Mammary epithelial cell (primary cell): ENCODE data around the gene PIGM.

Source experiments
- EZH2 ChIP-seq: IDR thresholded peaks from 2 replicates; pipeline ENCODE4 v1.6.1; 2012; ENCODE audit warnings: low read length, inconsistent platforms, borderline replicate concordance
- TF ChIP-seq, protein P1 (sequence below), 2 donors: IDR thresholded peaks in 1 of 2; conservative IDR thresholded peaks in 1 of 2; 2 replicates each; pipeline ENCODE4 v1.5.1; 2011 to 2012; ENCODE audit warnings: inconsistent platforms in 2 of 2, low read length in 2 of 2, mild to moderate bottlenecking in 2 of 2, control low read depth in 1 of 2, low read depth in 1 of 2; ENCODE audit not compliant: insufficient read depth in 1 of 2; ENCODE audit errors: extremely low read depth in 1 of 2

- TF ChIP-seq, protein P1, sequence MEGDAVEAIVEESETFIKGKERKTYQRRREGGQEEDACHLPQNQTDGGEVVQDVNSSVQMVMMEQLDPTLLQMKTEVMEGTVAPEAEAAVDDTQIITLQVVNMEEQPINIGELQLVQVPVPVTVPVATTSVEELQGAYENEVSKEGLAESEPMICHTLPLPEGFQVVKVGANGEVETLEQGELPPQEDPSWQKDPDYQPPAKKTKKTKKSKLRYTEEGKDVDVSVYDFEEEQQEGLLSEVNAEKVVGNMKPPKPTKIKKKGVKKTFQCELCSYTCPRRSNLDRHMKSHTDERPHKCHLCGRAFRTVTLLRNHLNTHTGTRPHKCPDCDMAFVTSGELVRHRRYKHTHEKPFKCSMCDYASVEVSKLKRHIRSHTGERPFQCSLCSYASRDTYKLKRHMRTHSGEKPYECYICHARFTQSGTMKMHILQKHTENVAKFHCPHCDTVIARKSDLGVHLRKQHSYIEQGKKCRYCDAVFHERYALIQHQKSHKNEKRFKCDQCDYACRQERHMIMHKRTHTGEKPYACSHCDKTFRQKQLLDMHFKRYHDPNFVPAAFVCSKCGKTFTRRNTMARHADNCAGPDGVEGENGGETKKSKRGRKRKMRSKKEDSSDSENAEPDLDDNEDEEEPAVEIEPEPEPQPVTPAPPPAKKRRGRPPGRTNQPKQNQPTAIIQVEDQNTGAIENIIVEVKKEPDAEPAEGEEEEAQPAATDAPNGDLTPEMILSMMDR (conservative IDR thresholded peaks at IDR 0.05 in 1 of 2, IDR thresholded peaks at IDR 0.05 in 1 of 2; ENCODE audit: extremely low read depth in 1 of 2, insufficient read depth in 1 of 2, low read depth in 1 of 2, low read length in 2 of 2), result no peak
- TF ChIP-seq EZH2, result no peak
These were observed 43.1 kb upstream of the PIGM start for GRCh38 chr1:160074865-160075264.
